NCI-H69 (cell line): Measurements from ENCODE around the gene EVL.
"Not testable (repeated sequence)": the region's sequence is repeated elsewhere in the genome, so short reads cannot be mapped to it uniquely, and the experiment has no call there.

ENCODE experiments used
- DNase-seq: peaks from one replicate; lab custom pipeline; 2025; lab: John Stamatoyannopoulos, UW

Gene EVL

DNA sequence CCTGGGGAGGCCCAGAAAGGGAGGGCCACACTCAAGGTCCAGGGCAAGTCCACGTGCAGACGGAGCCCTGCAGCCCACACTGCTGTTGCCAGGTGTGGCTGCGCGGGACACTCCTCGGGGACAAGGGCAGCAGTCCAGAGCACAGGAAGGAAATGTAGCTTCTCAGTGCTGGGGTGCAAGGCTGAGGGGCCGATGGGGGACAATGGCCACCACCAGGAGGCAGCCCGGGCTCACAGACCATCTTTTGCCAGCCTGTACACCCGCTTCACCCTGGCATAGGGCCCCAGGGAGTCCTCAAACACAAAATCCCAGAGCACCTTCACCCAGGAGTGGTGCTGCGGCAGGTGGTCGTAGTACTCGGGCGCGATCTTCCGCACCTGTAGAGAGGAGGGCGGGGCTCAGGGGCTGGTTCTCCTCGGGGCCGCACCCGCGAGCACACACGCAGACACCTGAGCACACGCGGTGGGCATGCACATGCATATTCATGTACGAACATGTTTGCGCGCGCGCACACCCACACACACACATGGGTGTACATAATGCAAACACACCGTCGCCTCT is 81.4 kb downstream of the EVL start:
- peak; percentile 55 for DNase-seq

DNA sequence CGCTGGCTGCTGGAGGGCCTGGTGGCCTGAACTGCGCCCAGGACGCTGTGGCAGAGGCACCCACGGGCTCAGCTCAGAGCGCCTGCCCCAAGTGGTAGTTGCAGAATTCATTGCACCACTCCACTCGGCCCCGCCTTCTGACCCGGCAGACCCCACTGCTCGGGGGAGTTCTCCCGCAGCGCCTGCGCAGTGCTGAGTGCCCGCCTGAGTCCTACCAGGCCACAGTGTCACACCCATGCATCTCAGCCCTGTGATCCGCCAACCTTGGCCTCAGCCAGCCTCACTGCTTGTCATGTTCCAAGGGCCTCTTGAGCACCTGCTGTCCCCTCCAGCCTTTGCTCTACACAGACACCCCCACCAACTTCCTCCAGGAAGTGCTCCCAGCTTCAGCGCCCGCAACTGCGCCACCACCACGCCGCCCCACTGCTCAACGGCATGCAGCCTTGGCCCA is 82.0 kb downstream of the EVL start:
- DNase-seq, result peak; percentile 55

DNA sequence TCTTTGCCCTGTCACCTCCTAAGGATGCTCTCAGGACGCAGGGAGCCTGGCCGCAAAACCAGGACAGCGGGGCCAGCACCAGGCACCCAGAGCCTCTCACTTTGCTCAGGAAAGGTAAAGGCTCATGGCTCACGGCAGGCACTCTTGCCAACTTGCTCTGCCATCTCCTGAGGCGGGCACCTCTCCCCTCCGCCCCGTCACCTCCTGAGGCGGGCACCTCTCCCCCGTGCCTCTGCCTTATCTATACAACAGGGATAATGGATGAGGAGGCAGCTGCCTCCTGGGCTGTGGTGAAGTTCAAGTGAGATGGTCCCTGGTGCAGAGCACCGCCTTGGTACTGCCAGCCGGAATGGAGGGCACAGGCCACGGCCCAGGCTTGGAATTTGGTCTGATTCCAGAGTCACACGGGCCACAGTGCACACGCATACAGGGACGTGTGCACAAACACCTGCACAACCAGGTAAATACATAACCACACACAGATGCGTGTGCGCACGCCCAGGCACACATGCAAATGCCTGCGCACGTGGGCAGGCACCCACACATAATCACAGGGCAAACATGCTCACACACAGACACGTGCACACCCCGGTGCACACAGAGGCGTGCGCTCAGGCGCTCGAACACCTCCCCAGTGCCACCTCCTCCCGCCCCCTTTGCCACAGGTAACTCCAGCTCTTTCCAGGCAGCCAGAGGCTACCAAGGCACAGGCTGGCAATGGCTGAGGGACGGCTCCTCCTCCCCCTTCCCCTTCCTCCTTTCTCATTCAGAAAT is 82.7 kb downstream of the EVL start:
- peak; percentile 31 for DNase-seq

DNA sequence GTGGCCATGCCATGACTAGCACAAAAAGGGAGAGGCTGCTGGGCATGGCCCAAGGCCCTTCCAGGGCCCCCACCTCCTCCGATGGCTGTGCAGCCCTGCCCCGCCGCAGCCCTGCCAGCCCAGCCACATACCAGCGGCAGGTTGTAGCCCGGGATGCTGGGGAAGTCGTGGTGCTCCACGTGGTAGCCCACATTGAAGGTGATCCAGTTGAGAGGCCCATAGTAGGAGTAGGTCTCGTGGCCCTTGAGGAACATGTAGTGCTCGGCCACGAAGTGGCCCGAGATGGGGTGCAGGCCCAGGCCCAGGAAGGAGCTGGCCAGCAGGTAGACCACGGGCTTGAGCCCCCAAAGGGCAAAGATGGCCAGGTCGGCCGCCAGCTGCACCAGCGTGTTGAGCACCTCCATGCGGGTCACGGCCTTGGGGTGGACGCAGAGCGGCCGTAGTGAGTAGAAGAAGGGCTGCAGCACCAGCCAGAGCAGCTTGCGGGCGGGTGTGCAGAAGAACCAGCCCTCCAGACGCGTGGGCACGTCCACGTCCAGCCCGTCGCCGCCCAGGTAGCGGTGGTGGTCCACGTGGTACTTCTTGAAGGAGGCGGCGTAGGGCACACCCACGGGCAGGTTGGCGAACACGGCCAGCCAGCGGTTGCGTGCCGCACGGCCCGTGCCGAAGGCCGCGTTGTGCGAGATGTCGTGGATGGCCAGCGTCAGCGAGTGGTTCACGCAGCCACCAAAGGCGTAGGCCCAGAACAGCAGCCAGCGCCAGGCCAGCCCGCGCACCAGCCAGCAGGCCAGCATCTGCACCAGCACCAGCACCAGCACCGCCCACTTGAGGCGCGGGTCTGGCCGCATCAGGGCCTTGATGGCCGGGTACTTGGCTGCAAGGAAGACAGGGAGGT is 83.9 kb downstream of the EVL start:
- no peak for DNase-seq

DNA sequence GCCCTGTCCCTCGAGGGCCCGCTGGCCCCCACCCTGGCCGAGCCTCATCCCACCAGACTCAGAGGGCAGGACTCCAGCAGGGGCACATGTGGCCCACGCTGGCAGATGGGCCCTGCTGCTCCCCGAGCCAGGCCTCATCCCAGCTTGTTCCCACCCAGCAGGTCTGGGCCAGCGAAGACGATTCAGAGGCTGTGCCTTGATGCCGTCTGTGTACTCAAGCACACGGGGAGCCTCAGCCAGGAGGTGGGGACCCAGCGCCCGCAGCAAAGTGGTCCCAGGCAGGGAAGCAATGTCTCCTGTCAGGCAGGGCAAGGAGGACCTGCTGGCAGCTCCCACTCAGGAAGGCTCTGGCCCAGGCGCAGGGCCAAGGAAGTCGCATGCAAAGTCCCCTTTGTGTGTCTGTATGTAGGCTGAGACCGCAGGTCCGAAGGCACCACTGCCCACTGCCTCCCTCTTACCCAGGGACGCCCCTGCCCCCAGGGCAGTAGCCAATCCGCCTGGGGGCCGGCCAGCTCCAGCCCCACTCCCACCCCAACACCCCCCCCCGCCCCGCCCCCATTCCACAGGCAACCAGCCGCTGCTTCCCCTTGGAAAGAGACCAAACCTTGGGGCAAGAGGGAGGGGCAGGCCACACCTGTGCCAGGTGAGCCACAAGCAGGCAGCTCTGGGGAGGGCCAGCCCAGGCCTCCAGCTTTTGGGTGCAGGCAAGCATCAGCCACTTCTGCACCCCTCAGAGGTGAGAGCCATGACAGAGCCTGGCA is 84.8 kb downstream of the EVL start:
- peak; percentile 76 for DNase-seq

DNA sequence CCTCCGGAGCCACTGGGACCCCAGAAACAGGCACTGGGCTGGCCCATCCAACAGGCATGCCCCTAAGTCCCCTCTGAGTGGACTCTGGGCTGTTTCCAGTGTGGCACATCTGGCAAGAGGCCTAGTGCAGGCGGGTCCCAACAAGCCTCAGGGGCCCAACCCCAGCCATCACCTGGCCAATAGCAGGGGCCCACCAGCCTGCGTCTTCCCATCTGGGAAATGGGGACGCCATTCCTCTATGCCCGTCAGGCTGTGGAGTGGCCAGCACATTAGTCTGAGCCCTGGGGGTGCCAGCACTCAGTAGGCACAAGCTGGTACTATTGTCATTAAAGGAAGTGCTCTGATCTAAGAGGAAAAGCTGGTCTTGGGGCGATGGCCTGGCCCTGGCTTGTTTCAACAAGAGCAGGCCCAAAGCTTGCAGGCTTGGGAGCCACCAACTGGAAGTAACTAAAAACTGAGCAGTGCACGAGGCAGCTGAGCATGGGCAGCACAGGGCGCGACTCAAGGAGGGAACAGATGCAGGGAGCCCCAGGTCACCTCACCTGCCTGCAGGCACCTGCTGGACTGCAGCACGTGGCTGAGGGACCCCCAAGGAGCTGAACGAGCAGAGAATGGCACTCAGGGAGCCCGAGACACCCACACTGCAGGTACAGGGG is 85.8 kb downstream of the EVL start:
- peak; percentile 40 for DNase-seq

DNA sequence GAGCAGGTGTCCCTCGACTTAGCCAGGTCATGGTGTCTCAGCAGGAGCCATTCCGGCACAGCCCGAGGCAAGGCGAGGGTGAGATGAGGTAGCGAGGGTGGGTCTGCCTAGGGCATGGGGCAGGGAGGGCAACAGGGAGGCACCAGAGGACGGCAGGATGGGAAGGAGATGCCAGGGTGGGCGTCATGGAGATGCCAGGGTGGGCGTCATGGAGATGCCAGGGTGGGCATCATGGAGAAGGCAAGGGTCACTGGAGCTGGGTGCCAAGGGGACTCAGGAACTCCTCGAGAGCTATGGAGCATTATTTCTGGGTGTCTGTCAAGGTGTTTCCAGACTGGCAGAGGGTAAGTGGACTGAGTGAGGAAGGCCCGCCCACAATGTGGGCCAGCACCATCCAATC is 86.9 kb downstream of the EVL start:
- no peak for DNase-seq

DNA sequence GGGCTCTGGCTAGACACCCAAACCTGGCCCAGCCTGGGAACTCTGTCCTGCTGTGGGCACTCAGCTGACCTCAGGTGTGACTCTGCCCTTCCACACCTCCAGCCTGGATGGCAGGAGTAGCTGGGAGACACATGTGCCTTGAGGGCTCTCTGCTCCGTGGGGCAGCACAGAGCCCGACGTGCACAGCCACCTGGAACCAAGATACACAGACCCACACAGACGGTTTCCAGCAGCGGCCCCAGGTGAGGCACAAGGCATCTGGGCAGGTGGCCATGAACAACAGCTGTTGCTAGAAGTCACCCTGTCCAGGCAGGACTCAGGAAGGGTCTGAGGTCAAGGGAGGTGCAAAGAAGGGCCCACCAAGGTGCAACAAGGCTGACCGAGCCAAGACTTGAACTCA is 88.3 kb downstream of the EVL start:
- no peak for DNase-seq

DNA sequence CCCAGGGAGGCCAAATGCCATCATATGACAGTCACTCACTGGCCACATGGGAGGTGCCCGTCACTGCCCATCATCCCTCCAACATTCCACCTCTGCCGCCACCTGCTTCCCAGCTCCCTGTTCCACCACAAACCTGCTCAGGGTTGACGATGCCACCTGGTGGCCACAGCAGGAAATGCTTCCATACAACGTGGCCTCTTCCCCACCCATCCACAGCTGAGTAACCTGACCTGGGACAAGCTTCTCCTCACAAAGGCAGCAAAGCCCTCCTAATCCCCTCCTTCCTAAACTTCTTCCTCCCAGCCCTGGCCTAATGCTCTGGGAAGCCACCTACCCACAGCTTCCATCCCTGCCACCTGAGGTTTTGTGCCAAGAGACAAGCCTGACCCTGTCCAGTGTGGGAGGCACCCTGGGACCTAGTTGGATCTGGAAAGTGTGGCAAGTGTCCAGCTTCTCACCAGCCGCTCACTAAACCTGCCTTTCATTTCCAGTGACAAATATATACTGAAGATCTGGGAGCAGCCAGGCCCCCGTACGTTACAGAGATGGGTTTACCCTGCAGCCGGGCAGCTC is 89.9 kb downstream of the EVL start:
- peak; percentile 47 for DNase-seq

DNA sequence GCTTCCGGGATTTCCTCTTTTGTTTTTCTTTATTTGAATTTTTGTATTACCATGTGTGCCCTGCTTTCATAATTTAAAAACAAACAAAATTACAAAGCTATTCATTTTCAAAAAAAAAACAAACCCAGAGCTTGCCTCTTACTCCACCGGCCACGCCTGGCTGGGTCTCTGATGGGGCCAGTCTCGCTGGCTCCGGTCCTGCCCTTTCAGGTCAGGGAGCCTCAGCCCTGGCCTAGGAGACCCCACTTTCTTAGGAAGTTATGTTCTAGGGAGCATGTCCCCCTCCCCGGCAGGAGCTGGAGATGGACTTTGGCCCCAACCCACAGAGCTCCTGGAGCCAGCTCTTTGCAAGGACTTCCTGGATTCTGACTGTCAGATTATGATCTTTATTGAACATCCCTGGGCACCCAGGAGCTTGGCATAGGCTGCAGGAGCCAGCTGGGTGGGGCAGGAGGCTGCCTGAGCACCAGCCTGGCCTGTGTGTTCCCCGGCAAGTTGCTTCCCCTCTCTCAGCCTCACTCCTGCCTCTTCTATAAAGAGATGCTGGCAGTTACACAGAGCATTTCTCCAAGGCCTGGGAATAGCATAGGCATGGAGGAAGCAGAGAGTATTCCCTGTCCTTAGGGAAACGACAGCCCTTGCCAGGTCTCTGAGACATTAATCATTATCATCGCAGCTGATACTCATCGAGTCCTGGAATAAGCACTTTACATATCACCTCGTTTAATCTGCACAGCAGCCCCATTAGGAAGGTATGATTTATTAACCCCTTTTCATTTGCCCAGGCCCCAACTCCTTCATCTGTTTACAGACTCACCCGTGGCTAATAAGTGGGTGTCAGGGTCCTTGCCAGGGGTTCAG is 90.8 kb downstream of the EVL start:
- DNase-seq, result peak; percentile 78

DNA sequence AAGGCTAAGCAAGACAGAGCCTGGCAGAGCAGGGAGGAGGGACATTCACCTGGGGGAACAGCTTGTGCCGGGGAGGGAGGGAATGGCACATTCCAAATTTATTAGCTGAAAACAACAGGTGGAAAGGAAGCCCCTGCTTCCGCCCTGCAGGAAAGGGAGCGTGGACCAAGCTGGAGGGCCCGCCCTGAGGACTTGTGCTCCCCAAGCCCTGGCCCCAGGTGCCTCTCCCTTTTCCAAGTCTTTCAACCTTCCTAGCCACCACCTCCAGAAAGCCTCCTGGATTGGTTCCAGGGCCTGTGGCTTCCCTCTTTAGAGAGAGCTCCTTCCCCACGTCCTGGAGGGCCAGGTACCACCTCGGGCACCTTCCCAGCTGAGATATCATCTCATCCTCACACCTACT is 91.6 kb downstream of the EVL start:
- no peak for DNase-seq

DNA sequence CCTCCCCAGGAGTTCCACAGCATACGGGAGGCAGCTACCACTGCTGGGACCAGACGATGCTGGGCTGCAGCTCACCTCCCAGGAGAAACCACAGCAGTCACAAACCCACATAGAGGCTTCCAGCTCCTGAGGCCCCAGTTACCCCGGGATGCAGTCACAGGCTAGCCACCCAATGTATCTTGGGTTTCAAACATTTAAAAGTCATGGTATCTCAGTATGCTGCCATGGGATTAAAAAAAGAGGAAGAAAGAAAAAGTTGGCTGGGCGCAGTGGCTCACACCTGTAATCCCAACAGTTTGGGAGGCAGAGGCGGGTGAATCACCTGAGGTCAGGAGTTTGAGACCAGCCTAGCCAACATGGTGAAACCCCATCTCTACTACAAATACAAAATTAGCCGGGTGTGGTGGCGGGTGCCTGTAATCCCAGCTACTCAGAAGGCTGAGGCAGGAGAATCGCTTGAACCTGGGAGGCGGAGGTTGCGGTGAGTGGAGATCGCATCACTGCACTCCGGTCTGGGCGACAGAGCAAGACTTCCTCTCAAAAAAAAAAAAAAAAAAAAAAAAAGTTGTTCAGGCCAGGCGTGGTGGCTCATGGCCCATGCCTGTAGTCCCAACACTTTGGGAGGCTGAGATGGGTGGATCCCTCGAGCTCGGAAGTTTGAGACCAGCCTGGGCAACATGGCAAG is 92.5 kb downstream of the EVL start:
- not testable (repeated sequence) for DNase-seq

DNA sequence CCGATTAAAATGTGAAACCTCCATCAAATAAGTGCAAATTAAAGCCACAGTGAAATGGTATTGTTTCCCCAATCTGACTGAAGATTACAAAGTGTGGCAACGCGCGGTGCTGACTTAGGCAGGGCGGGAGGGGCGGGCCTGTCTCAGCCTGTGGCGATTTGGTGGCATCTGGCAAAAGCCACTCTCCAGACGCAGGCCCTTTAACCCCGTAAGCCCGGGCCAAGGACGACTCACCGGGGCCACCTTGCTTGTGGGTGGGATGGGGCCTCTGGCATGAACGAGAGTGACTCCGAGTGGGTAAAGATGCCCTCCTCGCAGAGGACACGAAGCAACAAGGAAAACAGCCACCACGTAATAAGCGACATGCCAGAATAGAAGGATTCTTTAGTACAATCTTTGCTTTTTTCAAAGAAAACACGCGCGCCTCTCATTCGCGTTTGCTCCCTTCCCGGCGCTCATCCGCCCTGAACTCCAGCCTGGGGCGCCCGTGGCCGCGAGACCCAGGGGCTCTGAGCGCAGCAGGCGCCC is 93.4 kb downstream of the EVL start:
- peak; percentile 56 for DNase-seq

DNA sequence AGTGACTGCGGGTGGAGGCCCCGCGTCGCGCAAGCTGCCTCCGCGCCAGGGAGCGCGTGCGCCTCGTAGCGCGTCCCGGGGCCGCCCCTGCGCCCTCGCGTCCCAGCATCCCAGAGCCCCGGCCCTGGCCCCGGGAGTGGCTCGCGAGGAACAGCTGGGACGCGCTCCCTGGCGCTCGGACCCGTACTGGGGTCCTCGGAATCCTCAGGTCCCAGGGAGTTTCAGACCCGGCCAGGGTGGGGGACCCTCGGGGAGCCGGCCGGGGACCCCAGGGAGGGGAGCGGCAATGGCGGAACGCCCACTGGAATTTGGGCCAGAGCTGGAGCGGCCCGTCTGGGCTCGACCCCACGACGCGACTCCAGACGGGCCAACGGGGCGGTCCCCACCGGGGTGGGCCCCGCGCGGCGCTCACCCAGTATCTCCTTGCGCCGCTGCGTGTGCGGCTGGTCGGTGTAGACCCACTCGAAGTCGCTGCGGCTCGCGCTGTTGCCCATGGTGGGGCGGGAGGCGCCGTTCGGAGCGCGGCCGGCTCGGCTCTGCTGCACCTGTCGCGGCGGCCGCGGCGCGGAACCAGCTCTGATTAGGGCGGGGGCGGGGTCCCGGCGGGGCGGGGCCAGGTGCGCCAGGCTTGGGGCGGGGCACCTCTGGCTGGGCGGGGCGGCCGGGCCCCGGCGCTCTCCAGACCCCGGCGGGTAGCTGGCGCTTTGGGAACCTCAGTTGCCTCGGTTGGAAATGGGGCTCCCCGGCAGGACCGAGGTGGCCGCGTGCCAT is 94.1 kb downstream of the EVL start, which contains the start of gene DEGS2:
Gene DEGS2, minus strand, starts transcription at position 552 of the 771 bp plus-strand sequence. Its CDS starts 58 bp downstream, at position 494.
- peak; percentile 82 for DNase-seq

DNA sequence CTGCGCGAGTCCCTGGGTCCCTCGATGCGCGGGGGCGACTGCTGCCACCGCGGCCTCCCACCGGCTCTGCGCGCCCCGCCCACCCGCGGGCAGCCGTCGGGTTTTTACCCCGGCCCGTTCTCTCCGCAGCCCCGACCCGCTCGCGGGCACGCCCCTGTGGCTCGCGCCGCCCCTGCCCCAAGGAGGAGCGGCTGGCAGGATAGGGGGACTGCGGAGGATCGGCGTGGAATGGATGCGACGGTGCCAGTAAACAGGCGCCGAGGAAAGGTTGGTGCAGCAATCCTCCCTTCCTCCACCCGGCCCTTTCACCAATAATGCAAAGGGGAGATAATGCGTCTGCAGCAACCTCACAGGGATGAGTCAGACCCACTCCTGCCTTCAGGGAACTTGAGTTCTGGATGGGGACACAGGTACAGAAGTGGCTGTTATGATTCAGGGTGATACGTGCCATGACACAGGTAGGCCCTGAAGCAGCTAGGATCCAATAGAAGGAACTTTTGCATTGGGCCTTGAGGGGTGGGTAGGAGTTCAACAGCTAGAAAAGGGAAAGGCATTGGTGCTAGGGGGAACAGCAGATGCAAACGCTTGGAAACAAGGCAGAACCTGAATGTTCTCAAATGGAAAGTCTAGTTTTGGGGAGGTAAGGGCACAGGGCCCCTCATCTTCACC is 94.8 kb downstream of the EVL start:
- peak; percentile 64 for DNase-seq

DNA sequence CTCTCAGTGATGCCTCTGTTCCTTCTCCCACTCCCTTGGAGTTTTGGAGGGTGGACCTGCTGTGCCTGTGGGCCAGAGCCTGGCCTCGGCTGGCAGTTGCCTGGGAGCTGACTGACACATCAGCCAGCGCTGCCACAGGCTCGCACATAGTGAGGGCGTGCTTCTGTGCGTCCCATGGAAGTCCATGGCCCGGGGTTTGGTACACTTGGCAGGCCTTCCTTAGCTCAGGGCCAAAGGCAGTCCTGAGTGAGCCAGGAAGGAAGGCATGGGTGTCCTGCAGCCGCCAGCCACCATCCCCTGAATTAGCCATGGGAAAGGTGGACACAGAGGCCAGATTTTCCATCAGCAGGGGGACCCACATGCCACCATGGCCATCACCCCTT is 95.3 kb downstream of the EVL start:
- no peak for DNase-seq

DNA sequence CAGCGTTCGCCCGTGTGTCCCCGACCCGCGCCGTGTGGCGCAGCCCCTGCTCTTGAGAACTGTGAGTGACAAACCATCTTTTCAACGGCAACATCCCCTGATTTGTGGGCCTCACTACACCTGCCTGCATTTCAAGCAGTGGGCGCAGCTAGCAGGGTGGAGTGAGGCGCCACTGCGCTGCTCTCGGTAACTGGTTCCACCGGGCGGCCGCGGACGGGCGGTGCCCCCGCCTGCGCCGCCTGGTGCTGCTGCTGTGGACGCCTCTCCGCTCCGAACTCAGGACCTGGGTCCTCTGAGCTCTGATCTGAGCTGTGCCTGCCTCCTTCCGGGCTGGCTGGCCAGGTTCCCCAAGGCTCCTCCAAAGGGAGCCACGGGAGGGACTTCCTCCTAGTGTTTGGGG is 100.2 kb downstream of the EVL start:
- DNase-seq, result peak; percentile 56
